GM12892 (cell line): Measurements from ENCODE around the gene CIAO2B.
A peak's percentile ranks its signal among the peaks of the same experiment; 100 is the strongest.
"Not testable (repeated sequence)": the region's sequence is repeated elsewhere in the genome, so short reads cannot be mapped to it uniquely, and the experiment has no call there.

Experiments used
- DNase-seq: peaks from one replicate; pipeline ENCODE4 v3.0.0; 2011; ENCODE audit not compliant: insufficient read length
- FAIRE-seq: peaks from 2 replicates; lab custom pipeline; 2011; peaks lifted over from hg19 to GRCh38; lab: Jason Lieb, UNC
- POLR2A ChIP-seq: IDR thresholded peaks from 2 replicates; pipeline ENCODE4 v1.6.1; 2011; ENCODE audit warnings: low read depth, low read length, control low read depth
- POLR2AphosphoS5 ChIP-seq: IDR thresholded peaks from 2 replicates; pipeline ENCODE4 v1.6.1; 2011; ENCODE audit warnings: low read depth, low read length, control low read depth
- TAF1 ChIP-seq: IDR thresholded peaks from 2 replicates; pipeline ENCODE4 v1.6.1; 2011; ENCODE audit warnings: low read depth, mild to moderate bottlenecking, control low read depth, low read length, borderline replicate concordance

Gene CIAO2B

DNA sequence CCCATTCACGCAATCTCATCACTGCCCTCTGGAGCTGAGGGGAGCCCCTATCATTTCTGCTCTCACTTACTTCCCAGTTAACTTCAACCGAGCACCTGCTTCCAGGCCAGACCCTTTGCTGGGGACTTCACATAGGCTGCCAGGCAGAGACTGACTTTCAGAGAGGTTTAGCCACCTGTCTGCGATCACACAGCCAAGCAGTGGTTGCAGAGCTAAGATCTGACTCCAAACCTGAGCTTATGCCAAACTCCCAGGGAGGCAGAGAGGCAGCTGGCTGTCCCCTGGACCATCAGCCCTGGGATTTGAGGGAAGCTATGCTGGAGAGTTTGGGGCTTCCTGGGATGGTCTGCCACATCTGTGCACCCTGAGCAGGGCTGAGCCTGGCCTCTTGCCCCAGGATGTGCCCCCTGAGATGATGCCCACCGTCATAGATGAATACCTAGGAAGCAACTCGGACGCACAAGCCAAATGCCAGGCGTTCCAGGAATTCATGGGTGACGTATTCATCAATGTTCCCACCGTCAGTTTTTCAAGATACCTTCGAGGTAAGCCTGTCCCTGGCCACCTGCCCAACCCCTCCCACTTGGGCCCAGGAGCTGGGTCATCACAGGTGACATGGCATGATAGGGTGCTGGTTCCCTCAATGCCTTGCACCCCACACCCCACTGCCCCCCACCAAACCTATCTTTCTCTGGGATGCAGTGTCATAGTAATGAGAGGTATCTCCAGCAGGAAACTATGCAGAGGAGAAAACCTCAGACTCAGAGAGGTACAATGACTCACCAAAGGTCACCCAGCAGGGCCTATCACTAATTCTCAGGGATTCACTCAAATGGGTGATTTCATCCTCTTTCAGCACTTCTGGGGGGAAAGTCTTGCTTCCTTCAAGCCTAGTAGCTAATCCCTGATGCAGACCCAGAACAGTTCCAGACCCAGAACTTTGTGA, 36.8 kb upstream of the CIAO2B start:
- DNase-seq (no peak), FAIRE-seq (no peak)
- TF ChIP-seq POLR2A (no peak), TAF1 (no peak)

DNA sequence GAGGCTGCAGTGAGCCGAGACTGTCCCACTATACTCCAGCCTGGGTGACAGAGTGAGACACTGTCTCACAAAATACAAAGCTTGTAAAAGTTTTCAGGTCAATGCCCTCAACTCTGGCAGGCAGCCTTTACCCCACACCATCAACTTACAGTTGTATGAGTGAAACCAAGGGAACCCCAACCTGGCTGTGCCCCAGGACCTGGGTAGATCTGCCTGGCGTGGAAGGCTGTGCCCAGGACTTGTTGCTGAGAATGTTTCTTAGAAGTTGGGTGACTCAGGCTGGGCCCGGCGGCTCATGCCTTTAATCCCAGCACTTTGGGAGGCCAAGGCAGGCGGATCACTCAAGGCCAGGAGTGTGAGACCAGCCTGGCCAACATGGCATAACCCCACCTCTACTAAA, 34.6 kb upstream of the CIAO2B start:
- FAIRE-seq (no peak), DNase-seq (no peak)
- TF ChIP-seq POLR2A (no peak), TAF1 (no peak), POLR2AphosphoS5 (no peak)

DNA sequence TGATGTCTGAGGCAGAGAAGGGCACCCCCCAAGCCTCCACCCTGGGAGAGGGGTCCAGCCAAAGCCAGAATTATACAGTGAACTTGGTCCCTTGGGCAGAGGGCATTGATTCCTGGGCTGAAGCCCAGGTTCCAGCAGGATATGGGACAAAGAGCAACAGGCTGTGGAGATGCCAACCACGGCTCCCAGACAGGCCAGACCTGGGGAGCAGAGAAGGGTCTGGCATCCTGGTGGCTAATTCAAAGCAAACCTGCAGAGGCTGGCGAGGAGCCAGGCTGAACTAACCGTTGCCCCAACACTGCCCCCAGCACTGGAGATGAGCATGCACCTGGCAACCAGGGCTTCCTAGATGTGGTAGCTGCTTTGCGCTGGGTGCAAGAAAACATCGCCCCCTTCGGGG, 29.8 kb upstream of the CIAO2B start:
- DNase-seq (no peak), FAIRE-seq (no peak)

DNA sequence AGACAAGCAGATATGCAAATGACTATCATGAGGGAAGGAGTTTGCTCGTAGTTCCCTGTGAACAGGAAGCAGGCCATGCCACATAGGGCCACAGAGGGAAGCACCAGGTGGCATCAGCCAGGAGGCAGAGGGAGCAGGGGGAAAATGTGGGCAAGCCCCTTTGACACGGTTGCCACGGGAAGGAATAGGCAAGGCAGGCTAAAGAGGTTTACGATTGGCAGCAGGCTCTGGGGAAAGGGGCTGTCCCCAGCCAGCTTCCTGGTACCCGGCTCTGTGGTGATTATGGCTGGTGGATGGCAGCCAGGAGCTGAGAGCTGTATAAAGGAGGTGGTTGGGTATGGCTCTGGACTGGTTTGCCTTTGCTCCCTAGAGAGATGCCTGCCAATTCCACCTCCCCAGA, 27.7 kb upstream of the CIAO2B start:
- no peak for DNase-seq
- peak; percentile 51 for FAIRE-seq
- TF ChIP-seq TAF1 (no peak), POLR2AphosphoS5 (no peak), POLR2A (no peak)

More for the DNA sequence above, 29.8 kb upstream of the CIAO2B start:
- no peak for TF ChIP-seq POLR2A
- TF ChIP-seq TAF1 = no peak
- no peak for TF ChIP-seq POLR2AphosphoS5

DNA sequence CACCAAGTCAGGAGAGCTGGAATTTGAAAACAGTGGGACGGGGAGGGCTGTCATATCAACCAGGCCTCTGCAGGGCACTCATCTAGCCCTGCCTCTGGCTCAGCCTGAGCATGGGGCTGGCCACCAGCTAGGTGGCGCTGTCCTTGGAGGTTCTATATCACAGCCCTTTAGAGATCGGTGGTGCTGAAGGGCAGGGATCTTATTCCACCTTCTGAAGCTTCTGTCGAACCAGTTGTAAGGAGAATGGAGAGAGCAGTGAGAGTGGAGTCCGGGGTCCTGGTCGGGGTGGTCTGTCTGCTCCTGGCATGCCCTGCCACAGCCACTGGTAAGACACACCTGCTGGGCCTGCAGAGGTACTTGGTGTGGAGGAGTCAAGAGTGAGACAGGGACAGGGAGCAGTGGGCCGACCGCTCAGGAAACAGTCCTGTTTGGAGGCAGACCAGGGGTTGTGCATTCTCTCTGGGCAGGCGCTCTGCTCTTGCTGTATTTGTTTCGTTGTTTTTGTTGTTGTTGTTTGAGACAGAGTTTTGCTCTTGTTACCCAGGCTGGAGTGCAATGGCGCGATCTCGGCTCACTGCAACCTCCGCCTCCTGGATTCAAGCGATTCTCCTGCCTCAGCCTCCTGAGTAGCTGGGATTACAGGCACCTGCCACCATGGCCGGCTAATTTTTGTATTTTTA, 27.0 kb upstream of the CIAO2B start, which contains the start of gene CES3:
Gene CES3, plus strand, starts transcription at position 202 of the 680 bp plus-strand sequence. Its CDS starts 42 bp downstream, at position 244.
- FAIRE-seq (peak; percentile 79), DNase-seq (peak; percentile 47)
- no peak for TF ChIP-seq POLR2A
- no peak for TF ChIP-seq TAF1
- no peak for TF ChIP-seq POLR2AphosphoS5

DNA sequence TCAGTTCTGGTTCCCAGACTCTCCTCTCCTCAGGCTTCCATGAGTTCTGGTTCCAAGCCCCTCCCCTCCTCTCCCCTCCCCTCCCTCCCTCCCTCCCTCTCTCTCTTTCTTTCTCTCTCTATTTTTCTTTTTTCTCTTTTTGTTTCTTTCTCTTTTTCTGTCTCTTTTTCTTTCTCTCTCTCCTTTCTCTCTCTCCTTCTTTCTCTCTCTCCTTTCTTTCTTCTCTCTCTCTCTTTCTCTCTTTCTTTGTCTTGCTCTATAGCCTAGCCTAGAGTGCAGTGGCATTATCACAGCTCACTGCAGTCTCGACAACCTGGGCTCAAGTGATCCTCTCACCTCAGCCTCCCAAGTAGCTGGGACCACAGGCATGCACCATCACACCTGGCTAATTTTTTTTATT, 26.1 kb upstream of the CIAO2B start:
- TF ChIP-seq TAF1 = no peak
- TF ChIP-seq POLR2AphosphoS5 = no peak
- no peak for TF ChIP-seq POLR2A
- FAIRE-seq (no peak), DNase-seq (no peak)

DNA sequence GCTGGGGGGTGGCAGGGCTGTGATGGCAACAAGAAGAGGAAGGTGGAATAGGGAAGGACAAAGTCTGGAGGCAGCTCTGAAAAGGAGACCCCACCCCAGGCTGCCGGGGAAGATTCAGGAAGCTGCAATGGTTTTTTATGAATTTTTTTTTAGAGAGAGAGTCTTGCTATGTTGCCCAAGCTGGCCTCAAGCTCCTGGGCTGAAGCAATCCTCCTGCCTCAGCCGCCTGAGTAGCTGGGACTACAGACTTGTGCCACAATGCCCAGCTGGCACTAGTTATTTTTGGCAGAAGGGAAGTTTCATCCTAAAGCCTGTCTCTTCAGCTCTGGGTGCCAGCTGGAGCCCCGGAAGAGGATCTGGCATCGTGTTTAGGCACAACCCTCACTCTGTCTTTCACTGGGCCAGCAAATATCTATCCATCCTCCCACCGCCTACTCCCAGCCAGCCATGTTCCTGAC, 25.5 kb upstream of the CIAO2B start:
- FAIRE-seq (no peak), DNase-seq (no peak)
- no peak for TF ChIP-seq TAF1
- TF ChIP-seq POLR2A = no peak
- TF ChIP-seq POLR2AphosphoS5 = no peak

DNA sequence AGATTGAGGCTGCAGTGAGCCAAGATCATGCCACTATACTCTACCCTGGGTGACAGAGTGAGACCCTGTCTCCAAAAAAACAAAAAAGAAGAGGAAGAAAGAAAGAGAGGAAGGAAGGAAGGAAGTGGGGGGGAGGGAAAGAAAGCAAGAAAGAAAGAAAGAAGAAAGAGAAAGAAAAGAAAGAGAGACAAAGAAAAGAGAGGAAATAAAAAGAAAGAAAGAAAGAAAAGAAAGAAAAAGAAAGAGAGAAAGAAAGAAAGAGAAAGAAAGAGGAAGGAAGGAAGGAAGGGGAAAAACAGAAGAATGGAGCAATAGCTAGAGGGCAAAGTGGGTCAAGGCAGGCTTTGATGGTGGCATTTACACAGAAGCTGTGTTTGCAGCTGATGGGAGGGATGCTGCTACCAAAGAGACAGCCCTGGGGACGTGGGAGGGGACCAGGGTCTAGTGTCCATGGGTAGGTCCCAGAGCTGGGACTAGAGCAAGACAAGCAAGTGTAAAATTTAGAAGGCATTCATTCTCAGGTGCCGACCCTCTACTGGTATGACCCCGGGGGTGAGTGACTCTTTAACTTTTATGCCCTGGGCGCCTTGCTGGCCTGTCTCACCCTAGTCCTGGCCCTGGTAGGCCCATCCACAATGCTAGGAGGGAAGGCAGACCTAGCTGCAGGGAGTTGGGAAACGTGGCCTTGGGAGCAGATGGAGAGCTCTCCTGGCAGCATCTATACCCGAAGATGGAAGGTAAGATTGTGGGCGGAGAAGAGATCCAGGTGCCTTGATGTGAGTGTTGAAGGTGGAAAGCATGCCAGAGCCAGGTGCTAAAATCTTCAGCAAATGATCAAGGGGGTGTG, 24.9 kb upstream of the CIAO2B start:
- TF ChIP-seq POLR2AphosphoS5 = no peak
- no peak for TF ChIP-seq TAF1
- no peak for TF ChIP-seq POLR2A
- FAIRE-seq (no peak), DNase-seq (no peak)

DNA sequence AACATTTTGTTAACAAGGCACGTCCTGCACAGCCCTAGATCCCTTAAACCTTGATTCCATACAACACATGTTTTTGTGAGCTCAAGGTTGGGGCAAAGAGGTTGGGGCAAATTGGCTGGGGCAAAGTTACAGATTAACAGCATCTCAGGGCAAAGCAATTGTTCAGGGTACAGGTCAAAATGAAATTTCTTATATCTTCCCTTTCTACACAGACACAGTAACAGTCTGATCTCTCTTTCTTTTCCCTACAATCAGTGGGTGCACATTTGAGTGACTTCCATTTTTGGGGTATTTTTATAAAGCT, 21.9 kb upstream of the CIAO2B start:
- DNase-seq, FAIRE-seq: not testable (repeated sequence)

DNA sequence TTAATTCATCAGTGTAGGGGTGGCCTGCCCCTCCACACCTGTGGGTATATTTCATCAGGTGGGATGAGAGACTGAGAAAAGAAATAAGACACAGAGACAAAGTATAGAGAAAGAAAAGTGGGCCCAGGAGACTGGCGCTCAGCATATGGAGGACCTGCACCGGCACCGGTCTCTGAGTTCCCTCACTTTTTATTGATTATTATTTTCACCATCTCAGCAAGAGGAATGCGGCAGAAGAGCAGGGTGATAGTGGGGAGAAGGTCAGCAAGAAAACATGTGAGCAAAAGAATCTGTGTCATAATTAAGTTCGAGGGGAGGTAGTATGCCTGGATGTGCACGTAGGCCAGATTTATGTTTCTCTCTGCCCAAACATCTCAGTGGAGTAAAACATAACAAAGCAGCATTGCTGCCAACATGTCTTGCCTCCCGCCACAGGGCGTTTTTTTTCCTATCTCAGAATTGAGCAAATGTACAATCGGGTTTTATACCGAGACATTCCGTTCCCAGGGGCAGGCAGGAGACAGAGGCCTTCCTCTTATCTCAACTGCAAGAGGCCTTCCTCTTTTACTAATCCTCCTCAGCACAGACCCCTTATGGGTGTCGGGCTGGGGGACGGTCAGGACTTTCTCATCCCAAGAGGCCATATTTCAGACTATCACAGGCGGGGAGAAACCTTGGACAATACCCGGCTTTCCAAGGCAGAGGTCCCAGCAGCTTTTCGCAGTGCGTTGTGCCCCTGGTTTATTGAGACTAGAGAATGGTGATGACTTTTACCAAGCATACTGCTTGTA, 21.4 kb upstream of the CIAO2B start:
- not testable (repeated sequence) for DNase-seq, FAIRE-seq

DNA sequence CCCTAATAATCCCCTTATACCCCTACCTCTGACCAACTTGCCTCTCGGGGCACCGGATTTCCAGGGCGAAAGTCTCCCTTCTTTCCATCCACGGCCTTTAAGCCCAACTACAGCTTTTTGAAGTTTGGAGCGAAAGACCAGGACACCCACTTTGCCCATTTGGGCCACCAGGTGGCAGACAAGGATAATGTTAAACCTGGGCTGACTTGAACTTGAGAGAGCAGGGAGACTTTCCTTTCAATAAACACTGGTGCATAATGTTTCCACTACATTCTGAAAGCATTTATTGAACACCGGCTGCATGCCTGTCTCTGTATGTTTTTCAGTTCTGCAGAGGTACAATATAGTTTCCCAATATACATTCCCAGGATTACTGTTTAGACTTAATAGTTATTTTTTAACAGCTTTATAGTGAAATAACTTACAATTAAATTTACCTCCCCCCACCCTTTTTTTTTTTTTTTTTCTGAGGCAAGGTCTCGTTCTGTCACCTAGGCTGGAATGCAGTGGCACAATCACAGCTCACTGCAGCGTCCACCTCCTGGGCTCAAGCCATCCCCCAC, 20.0 kb upstream of the CIAO2B start:
- TF ChIP-seq POLR2AphosphoS5 (no peak), TAF1 (no peak), POLR2A (no peak)
- DNase-seq = no peak
- peak; percentile 86 for FAIRE-seq
